Measurements from ENCODE around the gene ZC3H14.
"Not testable (repeated sequence)": the region's sequence is repeated elsewhere in the genome, so short reads cannot be mapped to it uniquely, and the experiment has no call there.

ZC3H14 gene, protein sequence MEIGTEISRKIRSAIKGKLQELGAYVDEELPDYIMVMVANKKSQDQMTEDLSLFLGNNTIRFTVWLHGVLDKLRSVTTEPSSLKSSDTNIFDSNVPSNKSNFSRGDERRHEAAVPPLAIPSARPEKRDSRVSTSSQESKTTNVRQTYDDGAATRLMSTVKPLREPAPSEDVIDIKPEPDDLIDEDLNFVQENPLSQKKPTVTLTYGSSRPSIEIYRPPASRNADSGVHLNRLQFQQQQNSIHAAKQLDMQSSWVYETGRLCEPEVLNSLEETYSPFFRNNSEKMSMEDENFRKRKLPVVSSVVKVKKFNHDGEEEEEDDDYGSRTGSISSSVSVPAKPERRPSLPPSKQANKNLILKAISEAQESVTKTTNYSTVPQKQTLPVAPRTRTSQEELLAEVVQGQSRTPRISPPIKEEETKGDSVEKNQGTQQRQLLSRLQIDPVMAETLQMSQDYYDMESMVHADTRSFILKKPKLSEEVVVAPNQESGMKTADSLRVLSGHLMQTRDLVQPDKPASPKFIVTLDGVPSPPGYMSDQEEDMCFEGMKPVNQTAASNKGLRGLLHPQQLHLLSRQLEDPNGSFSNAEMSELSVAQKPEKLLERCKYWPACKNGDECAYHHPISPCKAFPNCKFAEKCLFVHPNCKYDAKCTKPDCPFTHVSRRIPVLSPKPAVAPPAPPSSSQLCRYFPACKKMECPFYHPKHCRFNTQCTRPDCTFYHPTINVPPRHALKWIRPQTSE

GRCh38 chr14:88562831-88563686, at the start of gene ZC3H14:
ZC3H14 (plus strand) TSS chr14:88563037; CDS start chr14:88563134, 97 bp downstream.
- peaks cover 3% of the 10 kb centered on the region for H3K9me3 Mint-ChIP-seq
- H3K4me1 Mint-ChIP-seq (ENCODE audit: low read depth): peaks cover 41% of the 10 kb centered on the region
- peak within 1 kb of the TSS; percentile 89 for H3K4me3 Mint-ChIP-seq
- H3K36me3 Mint-ChIP-seq (ENCODE audit: low read depth): peaks cover 22% of the 10 kb centered on the region
- H3K27ac Mint-ChIP-seq: peak within 1 kb of the TSS; percentile 90
- peaks cover 19% of the 10 kb centered on the region for H3K27me3 Mint-ChIP-seq

DNA sequence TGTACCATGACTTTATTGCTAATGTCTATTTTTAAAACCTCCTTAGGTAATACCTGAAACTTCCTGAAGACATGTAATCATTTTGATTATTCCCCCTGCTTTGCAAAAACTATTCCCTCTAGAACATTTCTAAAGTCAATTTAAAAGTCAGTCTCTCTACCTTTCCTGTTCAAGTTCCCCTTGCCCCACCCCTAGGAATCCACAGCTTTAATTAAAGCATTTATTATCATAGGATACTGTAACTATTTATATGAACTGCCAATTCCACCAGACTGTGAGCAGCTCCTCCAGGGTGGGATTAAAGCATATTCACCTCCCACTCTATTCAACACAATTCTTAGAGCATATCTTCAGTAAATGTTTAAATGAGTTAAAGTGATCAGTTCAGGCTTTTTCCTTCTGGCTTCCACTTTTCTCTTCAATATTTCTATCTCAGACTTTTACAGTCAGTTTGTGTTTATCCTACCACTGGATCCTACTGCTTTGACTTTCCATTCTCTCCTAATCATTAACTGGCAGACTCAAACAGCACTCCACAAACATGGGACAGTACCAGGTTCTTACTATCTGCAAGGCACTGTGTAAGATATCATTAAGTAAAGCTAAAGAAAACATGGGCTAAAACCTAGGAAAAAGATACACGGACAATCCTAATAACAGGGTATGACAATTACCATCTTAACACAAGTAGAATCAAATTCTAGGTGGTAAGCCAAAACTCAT, 47.2 kb upstream of the ZC3H14 start:
- Mint-ChIP-seq H3K9me3 (no peaks in the 10 kb centered on the region), H3K27ac (no peak overlapping the region), H3K4me3 (no peak overlapping the region), H3K36me3 (ENCODE audit: low read depth) (no peaks in the 10 kb centered on the region), H3K27me3 (peaks cover 18% of the 10 kb centered on the region), H3K4me1 (ENCODE audit: low read depth) (no peaks in the 10 kb centered on the region)

- no peak overlapping the region for H3K4me3 Mint-ChIP-seq
- H3K27ac Mint-ChIP-seq: no peak overlapping the region
- no peaks in the 10 kb centered on the region for H3K36me3 Mint-ChIP-seq (ENCODE audit: low read depth)
- H3K9me3 Mint-ChIP-seq: no peaks in the 10 kb centered on the region
- H3K27me3 Mint-ChIP-seq: peaks cover 22% of the 10 kb centered on the region
- H3K4me1 Mint-ChIP-seq (ENCODE audit: low read depth): no peaks in the 10 kb centered on the region
Observed at GRCh38 chr14:88516861-88517357, 45.9 kb upstream of the ZC3H14 start.

DNA sequence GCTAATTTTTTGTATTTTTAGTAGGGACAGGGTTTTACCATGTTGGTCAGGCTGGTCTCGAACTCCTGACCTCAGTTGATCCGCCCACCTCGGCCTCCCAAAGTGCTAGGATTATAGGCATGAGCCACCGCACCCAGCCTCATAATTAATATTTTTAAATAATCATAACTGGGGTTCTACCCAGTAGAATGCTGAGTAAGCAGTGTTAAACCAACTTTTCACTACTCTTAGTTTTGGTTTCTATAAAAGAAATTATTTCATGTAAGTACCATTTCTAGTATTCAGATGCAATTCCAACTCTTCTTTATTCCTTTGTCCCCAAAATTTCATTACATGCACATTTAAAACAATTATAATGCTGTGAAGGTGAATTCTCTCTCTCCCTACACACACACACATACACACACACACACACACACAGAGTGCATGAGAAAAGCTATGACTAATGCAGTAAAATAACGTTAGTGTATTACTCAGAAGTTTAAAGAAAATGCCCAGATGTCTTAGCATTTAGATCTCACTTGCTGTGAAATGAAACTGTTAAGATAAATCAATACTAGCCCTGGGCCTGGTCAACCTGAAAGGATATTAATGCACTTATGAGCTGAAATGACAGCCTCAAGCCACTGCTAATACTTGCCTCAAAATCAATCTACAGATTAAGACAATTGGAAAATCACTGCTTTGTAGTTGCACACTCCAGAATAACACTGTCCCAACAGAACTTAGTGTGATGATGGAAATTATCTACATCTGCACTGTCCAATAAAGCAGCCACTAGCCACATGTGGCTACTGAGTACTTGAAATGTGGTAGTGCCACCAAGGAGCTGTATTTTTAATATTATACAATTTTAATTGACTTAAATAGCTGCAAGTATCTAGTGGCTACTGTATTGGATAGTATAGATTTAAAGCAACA, 44.0 kb upstream of the ZC3H14 start:
- H3K27ac Mint-ChIP-seq: no peak overlapping the region
- H3K36me3 Mint-ChIP-seq (ENCODE audit: low read depth): no peaks in the 10 kb centered on the region
- H3K9me3 Mint-ChIP-seq: no peaks in the 10 kb centered on the region
- H3K4me3 Mint-ChIP-seq: no peak overlapping the region
- H3K4me1 Mint-ChIP-seq (ENCODE audit: low read depth): no peaks in the 10 kb centered on the region
- peaks cover 27% of the 10 kb centered on the region for H3K27me3 Mint-ChIP-seq

DNA sequence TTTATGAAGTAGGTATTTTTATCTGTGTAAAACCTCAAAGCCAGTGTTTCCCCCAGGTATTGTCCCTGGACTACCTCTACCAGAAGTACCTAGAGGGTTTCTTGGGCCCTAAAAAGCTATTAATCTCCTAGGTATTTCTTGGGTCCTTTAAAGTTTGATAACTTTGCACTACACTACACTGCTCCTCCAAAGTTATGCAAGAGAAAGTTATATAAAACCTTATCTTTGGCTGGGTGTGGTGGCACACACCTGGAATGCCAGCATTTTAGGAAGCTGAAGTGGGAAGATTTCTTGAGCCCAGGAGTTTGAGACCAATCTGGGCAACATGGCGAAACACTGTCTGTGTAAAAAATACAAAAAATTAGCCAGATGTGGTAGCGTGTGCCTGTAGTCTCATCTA, 42.9 kb upstream of the ZC3H14 start:
- H3K9me3 Mint-ChIP-seq: no peaks in the 10 kb centered on the region
- H3K36me3 Mint-ChIP-seq (ENCODE audit: low read depth): no peaks in the 10 kb centered on the region
- no peaks in the 10 kb centered on the region for H3K4me1 Mint-ChIP-seq (ENCODE audit: low read depth)
- peaks cover 22% of the 10 kb centered on the region for H3K27me3 Mint-ChIP-seq
- H3K4me3 Mint-ChIP-seq: no peak overlapping the region
- no peak overlapping the region for H3K27ac Mint-ChIP-seq

DNA sequence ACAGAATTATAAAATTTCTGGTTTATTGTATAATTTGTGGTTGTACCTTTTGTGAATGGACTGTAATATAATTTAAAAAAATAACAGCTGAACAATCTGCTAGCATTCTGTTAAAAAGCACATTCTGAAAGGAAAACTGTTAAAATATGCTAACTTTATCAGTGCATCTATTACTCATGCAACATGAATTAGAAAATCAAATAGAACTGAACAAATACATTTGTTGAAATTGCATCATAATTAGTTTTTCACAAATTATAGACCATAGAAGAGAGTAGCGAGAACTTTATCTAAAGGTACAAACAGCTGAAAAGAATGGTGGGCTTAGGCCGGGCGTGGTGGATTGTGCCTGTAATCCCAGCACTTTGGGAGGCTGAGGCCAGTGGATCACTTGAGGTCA, 41.0 kb upstream of the ZC3H14 start:
- H3K9me3 Mint-ChIP-seq: no peaks in the 10 kb centered on the region
- no peak overlapping the region for H3K27ac Mint-ChIP-seq
- H3K36me3 Mint-ChIP-seq (ENCODE audit: low read depth): no peaks in the 10 kb centered on the region
- peaks cover 22% of the 10 kb centered on the region for H3K27me3 Mint-ChIP-seq
- H3K4me3 Mint-ChIP-seq: no peak overlapping the region
- no peaks in the 10 kb centered on the region for H3K4me1 Mint-ChIP-seq (ENCODE audit: low read depth)

DNA sequence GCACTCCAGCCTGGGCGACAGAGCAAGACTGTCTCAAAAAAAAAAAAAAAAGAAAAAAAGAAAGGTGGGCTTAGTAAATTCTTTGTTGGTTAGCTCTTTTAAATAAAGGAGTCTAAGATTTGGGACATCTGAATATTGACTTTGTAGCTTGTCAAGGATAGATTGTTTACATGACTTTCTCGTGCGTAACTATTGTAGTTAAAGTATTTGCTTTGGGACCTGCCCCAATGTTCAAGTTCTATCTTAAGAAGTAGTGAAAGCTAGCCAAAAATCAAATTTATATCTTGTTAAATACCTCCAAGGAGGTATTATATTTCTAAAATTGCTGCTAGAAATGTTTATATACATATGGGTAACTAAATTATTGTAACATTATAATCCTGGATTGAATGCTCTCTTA, 40.4 kb upstream of the ZC3H14 start:
- Mint-ChIP-seq H3K36me3 (ENCODE audit: low read depth) (no peaks in the 10 kb centered on the region), H3K9me3 (no peaks in the 10 kb centered on the region), H3K4me1 (ENCODE audit: low read depth) (no peaks in the 10 kb centered on the region), H3K27me3 (peaks cover 23% of the 10 kb centered on the region), H3K27ac (no peak overlapping the region), H3K4me3 (no peak overlapping the region)

GRCh38 chr14:88529889-88530288, 32.9 kb upstream of the ZC3H14 start:
- H3K36me3 Mint-ChIP-seq (ENCODE audit: low read depth); H3K27ac Mint-ChIP-seq; H3K4me1 Mint-ChIP-seq (ENCODE audit: low read depth); H3K9me3 Mint-ChIP-seq; H3K4me3 Mint-ChIP-seq: not testable (repeated sequence)
- H3K27me3 Mint-ChIP-seq: peaks cover 36% of the 10 kb centered on the region

DNA sequence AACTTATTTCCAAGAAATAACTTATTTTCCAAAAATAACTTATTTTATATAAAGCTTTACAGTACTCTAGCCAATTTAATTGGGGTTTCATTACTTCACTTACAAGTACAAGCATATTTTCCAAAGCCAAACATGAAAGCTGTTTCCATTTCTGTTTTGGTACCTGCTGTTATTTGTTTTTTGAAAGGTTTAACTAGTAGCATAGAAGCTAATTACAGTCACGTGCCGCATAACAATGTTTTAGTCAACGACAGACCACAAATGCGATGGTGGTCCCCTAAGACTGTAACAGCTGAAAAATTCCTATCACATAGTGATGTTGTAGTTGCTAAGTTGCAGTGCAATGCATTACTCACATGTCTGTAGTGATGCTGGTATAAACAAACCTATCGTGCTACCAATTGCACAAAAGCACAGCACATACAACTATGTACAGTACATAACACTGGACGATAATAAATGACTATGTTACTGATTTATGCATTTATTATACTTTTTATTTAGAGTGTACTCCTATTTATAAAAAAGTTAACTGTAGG, 29.7 kb upstream of the ZC3H14 start:
- Mint-ChIP-seq H3K4me1 (ENCODE audit: low read depth) (no peaks in the 10 kb centered on the region), H3K27me3 (peaks cover 21% of the 10 kb centered on the region), H3K36me3 (ENCODE audit: low read depth) (no peaks in the 10 kb centered on the region), H3K4me3 (no peak overlapping the region), H3K9me3 (peaks cover 6% of the 10 kb centered on the region), H3K27ac (no peak overlapping the region)

GRCh38 chr14:88535149-88535548, 27.7 kb upstream of the ZC3H14 start:
- peaks cover 7% of the 10 kb centered on the region for H3K27me3 Mint-ChIP-seq
- no peaks in the 10 kb centered on the region for H3K4me1 Mint-ChIP-seq (ENCODE audit: low read depth)
- no peaks in the 10 kb centered on the region for H3K9me3 Mint-ChIP-seq
- H3K27ac Mint-ChIP-seq: no peak overlapping the region
- H3K36me3 Mint-ChIP-seq (ENCODE audit: low read depth): no peaks in the 10 kb centered on the region
- H3K4me3 Mint-ChIP-seq: no peak overlapping the region

DNA sequence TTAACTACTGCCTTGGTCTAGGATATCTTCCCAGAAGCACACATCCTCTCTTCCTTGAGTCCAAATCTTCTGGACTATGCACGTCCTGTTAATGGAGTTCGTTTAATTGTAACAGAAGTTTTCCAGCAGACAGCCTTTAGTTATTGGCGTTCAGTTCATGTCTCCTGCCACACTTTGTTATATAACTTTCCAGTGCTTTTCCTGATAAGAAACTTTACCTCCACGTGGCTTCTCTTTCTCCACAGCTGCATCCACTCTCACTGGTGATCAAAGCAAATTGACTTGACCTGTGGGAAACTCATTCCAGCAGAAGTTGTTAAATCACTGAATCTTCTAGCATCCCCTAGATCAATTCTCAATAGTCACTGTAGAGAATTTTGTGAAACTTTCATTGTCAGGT, 27.0 kb upstream of the ZC3H14 start:
- peaks cover under 1% of the 10 kb centered on the region for H3K27me3 Mint-ChIP-seq
- H3K27ac Mint-ChIP-seq: no peak overlapping the region
- H3K36me3 Mint-ChIP-seq (ENCODE audit: low read depth): no peaks in the 10 kb centered on the region

DNA sequence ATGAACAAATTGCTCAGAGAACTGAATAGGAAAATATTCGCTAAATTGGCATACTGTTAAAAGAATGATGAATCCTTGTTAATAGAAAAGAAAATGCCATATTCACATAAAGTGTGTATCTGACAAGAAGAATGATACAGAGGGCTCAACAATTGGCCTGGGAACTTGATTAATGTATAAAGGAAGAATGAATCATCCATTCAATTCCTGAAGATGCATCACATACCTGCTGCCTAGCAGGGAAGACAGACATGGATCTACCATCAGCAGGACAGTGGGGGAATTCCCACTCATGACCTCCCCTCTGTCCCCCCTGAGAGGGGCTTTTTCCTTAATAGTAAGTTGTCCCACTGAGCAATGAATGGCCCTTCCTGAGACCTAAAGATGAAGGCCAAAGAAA, 21.5 kb upstream of the ZC3H14 start:
- H3K27ac Mint-ChIP-seq: no peak overlapping the region
- no peaks in the 10 kb centered on the region for H3K36me3 Mint-ChIP-seq (ENCODE audit: low read depth)
- H3K4me1 Mint-ChIP-seq (ENCODE audit: low read depth): no peaks in the 10 kb centered on the region
- no peaks in the 10 kb centered on the region for H3K9me3 Mint-ChIP-seq
- no peaks in the 10 kb centered on the region for H3K27me3 Mint-ChIP-seq
- H3K4me3 Mint-ChIP-seq: no peak overlapping the region

More for the DNA sequence above, 27.0 kb upstream of the ZC3H14 start:
- Mint-ChIP-seq H3K4me1 (ENCODE audit: low read depth) (no peaks in the 10 kb centered on the region), H3K4me3 (no peak overlapping the region), H3K9me3 (no peaks in the 10 kb centered on the region)
